Adrenal gland (tissue), 5 donors: ENCODE data around the gene SYNPO.

Experiments used
- CTCF ChIP-seq, 6 experiments: fragments of 450-650 bp in 4 of 6; fragments of 200-600 bp in 2 of 6; sonication (generic) in 1 of 6; IDR thresholded peaks; 1 replicate in 5 of 6; 2 replicates in 1 of 6; pipeline versions ENCODE4 v1.5.1 to v1.8.0; 2016 to 2021; ENCODE audit warnings: antibody characterized with exemption in 6 of 6, mild to moderate bottlenecking in 2 of 6, moderate library complexity in 1 of 6
- POLR2A ChIP-seq, 2 donors: fragments of 450-650 bp; IDR thresholded peaks; one replicate each; pipeline ENCODE4 v1.6.1; 2017; ENCODE audit warnings: antibody characterized with exemption in 2 of 2, mild to moderate bottlenecking in 2 of 2, moderate library complexity in 1 of 2
- donor health status: DM: no; HTN: no; CAD: no.

DNA sequence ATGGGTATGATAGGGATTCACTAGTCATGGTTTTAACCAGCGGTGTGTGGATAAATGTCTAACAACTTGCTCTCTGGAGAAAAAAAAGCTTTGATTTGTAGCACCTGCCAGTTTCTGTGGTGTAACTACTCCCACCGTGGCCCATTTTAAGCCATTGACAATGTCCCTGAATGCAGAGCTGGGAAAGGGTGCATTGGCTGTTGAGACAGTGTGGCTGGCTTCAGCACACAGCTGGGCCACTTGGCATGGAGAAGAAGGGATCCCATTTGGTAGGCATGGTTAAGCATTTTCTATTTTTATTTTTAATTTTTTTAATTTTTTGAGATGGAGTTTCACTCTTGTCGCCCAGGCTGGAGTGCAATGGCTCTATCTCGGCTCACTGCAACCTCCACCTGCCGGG, 31.5 kb upstream of the SYNPO start:
- TF ChIP-seq CTCF (IDR thresholded peaks at IDR 0.05) (no peak), POLR2A (IDR thresholded peaks at IDR 0.05) (no peak)
